CD4-positive, alpha-beta T cell treated with Interleukin-17A for 1 hour (primary cell): ENCODE data around the gene PUDP.
"Not testable (repeated sequence)": the region's sequence is repeated elsewhere in the genome, so short reads cannot be mapped to it uniquely, and the experiment has no call there.

ENCODE experiments used
- DNase-seq: peaks from one replicate; pipeline ENCODE4 v3.0.0-alpha.2; 2020

Gene PUDP

GRCh38 chrX:7072856-7073255 lies 75.1 kb downstream of the PUDP start:
- DNase-seq = no peak

DNA sequence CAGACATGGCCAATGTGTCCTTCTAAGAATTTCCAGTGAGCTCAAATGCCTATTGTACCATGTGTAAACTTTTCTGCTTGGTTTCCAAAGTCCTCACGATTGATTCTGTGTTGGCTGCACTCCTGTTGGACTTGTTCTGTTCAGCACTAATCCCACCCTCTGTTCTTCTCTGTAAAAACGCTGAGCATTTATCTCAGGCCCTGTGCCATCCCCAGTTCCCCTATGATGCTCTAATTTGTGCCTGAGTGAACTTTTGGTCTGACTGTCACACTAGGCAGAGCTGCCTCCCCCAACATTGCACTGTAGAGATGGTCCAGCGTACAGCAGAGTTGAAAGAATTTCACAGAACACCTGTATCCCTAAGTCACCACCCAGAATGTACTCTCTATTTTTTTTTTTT lies 76.6 kb downstream of the PUDP start:
- no peak for DNase-seq

- DNase-seq = no peak
These were observed 78.4 kb downstream of the PUDP start for GRCh38 chrX:7069556-7069955.

- DNase-seq = no peak
These were observed 79.0 kb downstream of the PUDP start for GRCh38 chrX:7068939-7069367.

DNA sequence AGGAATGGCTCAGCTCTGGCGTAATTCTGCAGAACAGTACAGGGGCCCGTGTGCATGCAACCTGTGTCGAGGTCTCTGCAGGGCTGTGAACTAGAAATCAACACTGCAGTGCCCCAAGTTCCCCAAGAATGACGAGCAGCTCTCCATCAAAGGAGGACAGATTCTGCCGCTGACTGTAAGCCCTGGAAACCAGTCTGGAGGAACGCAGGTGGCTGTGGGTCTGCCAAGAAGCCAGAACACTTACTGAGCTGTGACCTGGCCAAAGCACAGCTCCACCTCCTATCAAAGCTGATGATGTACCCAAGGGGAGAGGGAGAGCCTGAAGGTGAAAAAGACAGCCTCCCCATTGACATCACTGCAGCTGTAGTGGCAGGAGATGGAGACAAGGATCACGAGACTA lies 80.7 kb downstream of the PUDP start:
- DNase-seq = no peak

DNA sequence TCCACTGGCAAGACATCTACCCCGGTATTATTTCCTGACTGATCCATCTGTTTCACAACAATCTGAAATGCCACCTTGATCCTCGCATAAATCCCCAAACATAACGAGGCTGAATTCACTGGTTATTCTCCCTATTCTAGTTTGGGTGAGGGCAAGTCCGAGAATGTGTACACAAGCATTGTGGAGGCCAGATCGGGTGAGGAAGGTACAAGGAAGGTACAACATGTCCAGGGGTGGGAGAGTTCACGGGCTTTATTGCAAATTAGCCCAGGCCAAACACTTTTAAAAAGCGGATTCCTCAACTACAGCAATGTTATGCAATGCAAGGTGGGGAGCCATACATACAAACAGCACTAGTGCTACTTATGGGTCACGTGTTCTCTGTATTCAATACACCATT lies 82.5 kb downstream of the PUDP start:
- DNase-seq = no peak

DNA sequence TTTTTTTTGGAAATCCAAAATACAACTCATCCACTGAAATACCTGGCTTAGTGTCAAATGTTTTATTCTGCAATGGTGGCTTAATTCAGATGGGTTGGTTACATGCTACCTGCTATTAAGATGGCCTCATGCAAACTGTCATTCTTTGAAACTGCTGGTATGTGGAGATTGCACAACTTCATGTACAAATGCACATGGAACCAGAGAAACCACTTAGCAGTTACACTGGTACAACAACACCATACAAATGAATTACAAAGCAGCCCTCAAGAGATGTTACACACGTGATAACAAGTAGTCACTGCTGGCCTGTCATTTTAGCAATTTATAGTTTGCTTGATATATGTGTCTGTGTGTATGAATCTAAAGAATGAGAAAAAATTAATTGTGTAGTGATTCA lies 85.0 kb downstream of the PUDP start:
- no peak for DNase-seq

- no peak for DNase-seq
These were observed 85.7 kb downstream of the PUDP start for GRCh38 chrX:7062276-7062675.

DNA sequence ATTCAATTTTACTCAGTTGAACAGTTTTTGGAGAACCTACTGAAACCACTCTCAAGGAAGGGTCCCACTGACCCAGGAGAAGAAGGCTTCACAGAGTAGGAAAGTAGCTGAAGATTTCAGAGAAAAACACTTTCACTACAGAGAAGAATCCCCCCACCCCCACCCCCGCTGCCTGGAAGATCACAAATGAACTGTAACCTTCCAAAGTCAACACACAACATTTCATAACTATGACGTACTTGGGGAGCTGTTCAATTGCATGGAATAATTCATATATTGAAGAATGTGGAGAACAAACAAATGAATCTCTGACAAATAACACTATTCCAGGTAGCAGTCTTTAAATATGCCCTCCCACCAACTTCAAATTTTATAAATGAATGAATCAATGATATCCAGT lies 86.5 kb downstream of the PUDP start:
- no peak for DNase-seq

GRCh38 chrX:7060444-7060843 lies 87.5 kb downstream of the PUDP start:
- DNase-seq = no peak

- no peak for DNase-seq
These were observed 88.1 kb downstream of the PUDP start for GRCh38 chrX:7059859-7060258.

GRCh38 chrX:7059214-7059838 lies 88.6 kb downstream of the PUDP start:
- DNase-seq = no peak

- no peak for DNase-seq
These were observed 92.4 kb downstream of the PUDP start for GRCh38 chrX:7055386-7056137.

DNA sequence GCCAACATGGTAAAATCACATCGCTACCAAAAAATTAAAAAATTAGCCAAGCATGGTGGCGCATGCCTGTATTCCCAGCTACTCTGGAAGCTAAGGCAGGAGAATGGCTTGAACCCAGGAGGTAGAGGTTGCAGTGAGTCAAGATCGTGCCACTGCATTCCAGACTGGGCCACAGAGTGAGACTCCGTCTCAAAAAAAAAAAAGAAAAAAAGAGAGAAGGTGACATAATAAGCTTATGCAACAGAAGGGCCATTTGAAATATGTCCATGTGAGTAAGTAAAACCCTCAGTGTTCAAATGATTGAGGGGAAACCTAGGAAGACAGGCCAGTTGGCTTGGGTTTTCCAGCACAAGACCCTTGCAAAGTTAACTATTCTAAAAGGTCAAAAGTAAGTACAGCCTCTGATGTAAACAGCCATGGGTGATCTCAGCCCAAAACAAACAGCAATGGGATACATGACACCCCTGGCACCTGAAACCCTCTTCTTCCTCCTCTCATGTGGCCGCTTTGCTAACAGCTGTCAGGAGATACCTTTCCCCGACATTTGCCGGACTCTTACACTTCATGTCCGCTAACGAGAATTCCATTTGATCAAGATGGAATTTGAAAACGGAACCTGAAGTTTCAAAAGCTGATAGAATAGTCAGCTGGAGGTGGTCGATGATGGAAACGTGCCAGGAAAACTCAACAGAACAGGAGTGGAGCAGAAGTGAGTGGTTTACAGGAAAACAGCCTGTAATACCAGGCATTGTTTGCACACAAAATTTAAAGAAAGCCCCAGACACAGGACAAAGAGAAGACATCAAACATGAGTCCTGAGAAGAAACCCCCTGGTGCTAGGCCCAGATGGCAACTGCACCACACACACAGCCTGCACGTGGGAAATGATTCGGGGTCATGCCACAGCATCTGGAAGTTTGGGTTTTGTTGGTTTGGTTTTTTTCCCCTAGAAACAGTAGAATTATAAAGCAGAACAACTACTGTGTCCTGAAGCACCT lies 93.4 kb downstream of the PUDP start:
- DNase-seq = no peak

- DNase-seq = no peak
These were observed 95.4 kb downstream of the PUDP start for GRCh38 chrX:7052541-7052940.

- no peak for DNase-seq
These were observed 97.7 kb downstream of the PUDP start for GRCh38 chrX:7050271-7050670.

DNA sequence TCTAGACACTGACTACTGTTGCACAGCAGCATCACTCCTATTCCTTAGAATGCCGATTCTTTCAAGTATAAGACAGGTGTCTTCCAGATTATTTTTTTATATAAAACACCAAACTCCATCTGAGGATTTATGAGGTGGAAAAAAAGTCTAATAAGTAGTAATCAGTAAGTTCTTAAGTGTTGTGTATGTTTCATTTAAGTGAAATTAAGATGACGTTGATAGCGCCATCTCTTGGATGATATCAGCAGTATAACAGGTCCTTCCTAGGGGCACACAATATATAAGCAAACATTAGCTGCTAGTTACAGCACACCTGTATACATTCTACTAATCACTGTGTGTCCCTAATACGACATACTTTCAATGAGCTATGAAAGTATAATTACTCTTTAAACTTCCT lies 100.0 kb downstream of the PUDP start:
- no peak for DNase-seq

DNA sequence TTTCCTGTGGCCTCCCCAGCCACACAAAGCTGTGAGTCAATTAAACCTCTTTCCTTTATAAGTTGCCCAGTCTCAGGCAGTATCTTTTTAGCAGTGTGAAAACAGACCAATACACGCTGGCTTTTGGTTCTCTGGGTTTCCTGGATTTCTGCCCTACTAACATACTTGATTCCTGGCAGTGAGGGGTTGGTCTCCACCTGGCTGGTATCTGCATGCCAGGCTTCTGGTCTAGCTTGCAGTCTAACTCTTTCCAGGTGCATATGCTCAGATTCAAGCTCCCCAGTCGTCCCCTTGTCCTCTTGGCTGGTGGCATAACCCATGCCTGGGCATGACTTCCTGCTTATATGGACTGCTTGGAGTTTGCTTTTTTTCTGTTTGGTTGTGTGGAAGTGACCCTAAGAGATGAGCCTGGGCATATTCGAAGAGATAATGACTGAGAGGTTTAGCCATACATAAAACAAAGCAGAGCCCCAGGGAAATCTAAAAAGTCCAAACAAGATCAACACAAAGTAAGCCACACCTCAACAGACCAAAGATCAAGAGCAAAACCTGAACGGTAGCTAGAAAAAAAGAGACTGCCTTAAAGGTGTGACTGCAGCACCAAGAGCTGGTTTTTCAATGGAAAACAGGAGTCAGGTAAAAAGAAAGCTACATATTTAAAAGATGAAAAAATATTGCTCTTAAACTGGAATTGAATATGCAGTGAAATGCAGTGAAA lies 102.6 kb downstream of the PUDP start:
- no peak for DNase-seq

DNA sequence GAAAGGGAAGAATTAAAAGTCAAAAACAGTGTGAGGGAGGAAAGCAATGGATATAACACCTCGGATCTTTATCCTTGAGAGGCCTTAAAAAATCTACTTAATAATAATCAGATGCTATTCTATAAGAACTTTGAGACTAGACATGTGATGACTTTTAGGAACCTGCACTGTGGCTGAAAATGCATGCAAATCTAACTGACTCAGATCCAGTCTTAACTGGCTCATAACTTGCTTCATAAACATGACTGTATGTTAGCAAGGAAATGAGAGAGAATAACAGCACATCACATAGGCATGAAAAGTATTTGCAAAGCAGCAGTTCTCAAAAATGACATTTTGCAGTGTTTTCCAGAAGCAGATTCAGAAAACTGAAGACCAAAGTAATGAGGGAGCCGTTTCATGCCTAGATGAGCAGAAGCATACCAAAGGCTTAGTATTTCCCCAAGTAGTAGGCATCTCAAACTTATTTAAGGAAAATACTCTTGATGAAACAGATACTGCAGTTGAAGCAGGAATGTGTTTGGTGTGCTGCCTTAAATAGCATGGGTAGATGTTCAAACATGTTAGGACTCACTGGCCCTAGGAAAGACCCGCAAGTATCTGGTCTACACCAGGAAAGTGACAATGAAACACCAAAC lies 104.0 kb downstream of the PUDP start:
- not testable (repeated sequence) for DNase-seq

DNA sequence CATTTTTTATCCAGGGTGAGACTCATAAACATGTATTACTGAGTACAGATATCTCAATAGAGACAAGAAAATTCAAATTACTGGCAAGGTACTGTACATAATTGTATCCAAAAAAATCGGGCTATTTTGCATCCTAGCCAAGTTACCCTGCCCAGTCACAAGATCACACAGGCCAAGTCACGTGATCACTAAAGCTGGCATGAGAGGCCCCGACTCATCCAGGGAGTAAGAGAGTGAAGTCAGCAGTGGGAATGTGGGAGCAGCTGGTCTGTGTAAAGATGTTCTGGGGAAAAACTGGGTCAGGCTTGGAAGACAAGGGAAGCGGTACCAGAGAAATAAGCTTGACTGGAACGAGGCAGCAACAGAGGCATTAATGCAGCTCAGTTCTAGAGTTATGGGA lies 119.7 kb downstream of the PUDP start:
- no peak for DNase-seq

DNA sequence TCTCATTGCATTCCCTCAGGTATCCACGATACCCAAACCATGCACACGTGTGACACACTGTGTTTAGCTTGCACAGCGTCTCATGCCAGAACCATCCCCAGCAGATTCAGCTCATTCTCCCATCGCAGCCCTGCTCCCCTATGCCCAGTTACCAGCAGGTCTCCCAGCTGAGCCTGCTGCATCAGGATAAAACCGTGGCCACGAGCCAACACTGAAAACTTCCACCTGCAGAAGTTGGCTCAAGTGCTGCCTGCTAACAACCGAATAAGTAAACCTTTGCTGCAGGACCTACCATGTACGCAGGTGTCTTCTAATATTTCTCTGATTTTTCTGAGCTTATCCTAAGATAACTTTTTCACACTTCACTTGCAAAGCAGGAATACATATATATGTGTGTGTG lies 120.9 kb downstream of the PUDP start:
- DNase-seq = no peak

GRCh38 chrX:7026365-7026764 lies 121.6 kb downstream of the PUDP start:
- not testable (repeated sequence) for DNase-seq
